ENCODE data around the gene PSORS1C2.

The PSORS1C2 gene

DNA sequence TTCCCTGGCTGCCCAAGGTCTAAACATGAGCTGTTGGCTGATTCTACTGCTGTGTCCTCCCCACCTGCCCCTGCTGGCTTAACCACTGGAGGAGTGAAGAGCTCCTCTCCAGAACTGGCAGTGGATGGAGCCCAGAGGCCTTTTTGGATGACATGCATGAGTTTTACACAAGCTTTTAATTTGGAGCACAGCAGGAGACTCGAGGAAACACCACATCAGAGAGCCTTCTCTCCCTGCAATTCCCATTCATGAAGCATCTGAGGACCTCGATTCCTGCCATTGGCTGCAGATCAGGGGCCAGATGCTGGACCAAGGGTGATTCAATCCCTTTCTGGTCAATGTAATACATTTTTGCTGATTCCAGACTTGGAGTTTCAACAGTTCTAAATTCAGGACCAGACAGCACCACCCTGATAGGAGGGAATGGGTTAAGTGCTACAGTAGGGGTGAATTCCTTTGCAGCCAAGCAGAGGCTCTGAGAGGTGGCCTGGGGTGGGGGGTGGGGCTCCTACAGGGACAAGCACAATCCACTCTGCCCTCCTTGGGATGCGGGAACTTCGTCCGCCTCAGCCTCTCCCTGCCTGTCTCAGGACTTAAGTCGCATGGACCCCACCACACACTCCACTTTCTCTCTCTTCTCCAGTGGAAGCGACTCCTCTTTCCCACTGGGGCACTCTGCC is 24.9 kb downstream of the PSORS1C2 start:
- DNase-seq (ENCODE audit: low spot score): no peak

DNA sequence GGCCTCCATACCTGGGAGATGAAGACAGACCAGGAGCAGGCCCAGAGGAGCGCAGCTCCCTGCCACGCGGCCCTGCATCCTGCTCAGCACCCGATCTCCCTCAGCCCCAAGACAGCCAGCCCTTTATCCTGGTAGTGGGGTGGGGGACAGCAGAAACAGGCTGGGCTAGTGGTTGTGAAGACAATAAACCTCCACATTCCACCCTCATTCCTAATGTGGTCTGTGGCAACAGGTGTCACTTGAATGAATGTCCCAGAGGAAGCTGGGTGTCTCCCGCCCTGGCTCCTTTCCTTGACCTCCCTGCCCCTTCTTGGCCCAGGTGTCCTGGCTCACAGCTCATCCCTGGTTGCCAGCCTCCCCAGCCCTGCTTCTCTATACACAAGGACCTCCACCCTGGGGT is 26.4 kb downstream of the PSORS1C2 start, which contains the start of gene C6orf15:
TSS of gene C6orf15 (minus strand) at position 98 of the 400 bp plus-strand sequence. CDS start at position 78, 20 bp downstream.
- DNase-seq (ENCODE audit: low spot score): peak; percentile 25

DNA sequence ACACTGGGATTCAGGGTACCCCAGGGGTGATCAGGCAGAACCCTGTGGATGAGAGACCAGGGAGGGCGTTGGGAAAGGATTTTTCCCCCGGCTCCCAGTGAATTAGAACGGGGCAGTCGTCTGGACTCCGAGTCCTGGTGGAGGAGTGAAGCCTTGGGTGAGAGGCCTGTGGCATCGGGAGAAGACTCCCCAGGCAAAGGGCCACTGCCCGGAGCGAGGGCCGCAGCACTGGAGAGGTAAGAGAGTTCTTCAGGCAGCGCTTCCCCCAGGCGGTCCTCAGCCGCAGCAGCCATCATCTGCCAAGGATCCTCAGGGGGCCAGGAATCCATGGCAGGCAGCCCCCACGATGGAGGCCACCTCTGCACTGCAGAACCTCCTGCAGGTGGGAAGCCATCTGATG is 27.2 kb downstream of the PSORS1C2 start:
- no peak for DNase-seq (ENCODE audit: low spot score)

DNA sequence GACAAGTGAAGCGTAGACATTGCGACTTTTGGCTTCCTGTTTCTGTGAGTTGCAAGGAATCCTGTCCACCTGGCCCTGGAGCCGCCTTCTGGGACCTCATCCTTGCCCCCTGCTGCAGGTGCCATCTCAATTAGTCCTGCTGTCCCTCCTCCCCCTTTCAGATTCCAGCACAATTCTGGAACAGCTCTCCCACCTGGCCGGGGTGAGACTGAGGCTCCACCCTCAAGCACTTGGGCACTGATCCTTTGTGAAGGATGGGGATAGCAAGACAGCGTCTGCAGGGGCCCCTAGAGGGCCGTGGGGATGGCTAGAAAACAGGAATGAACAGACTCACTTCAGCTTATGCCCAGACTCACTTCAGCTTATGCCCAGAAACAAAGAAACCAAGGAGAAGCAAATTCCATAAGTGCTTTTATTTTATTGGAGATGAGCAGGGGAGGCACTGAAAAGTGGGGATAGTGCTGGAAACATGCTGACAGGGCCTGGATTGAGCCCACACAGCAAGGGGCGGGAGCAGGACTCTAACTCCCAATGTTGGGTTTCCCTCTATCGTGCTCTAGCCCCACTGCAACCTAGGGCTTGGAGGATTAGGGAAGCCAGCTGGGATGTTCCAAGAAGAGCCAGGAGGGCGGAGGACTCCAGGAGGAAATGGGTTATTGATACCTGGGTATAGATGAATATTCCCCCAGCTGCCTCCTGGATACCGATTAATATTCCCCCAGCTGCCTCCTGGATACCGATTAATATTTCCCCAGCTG is 27.9 kb downstream of the PSORS1C2 start:
- no peak for DNase-seq (ENCODE audit: low spot score)

DNA sequence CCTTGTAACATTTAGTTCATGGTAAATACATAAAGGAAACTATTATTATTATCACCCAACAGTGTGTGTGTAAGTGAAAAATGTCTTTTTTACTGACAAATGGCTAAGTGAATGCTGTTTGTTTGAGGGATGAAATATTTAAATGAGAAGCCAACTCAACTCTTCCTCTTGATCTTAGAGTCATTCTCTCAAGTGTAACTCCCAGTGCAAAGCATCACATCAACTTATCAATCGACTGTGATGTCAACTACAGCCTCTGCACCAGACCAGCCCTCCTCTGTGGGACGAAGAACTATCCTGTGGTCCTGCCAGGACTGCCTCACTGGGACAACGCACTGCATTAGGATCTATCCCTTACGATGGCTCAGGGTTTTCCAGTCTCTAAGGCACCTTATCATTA is 31.8 kb downstream of the PSORS1C2 start:
- DNase-seq (ENCODE audit: low spot score): no peak

DNA sequence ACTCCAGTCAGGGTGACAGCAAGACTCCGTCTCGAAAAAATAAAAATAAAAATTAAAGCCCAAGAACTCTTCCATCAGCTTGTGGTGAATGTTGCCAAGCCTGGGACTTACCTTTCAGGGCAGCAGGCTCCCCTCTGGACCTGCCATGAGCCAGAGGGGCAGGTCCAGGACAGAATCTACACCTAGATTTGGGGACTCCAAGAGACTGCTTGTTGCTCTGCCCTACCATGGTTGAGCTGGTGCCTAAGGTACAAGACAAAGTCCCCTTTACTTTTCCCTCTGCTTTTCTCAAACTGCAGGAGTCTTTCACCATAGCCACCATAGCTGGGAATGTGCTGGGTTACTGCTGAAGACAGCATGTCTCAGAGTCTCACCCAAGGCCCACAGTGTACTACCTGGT is 35.7 kb downstream of the PSORS1C2 start:
- no peak for DNase-seq (ENCODE audit: low spot score)

DNA sequence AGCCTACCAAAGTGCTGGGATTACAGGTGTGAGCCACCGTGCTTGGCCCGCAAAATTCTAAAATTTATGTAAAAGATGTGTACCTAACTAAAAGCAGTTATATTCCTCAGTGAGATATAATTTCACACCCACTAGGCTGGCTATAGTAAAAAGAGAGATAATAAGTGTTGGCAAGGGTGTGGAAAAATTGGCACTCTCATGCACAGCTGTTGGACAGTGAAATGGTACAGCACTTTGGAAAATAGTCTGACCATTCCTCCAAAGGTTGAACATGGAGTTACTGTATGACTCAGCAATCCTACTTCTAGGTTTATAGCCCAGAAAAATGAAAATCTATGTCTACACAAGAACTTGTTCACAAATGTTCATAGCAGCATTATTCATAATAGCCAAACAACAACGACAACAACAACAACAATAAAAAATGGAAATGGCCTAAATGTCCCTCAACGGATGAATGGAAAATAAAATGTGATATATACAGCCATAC is 40.4 kb downstream of the PSORS1C2 start:
- no peak for DNase-seq (ENCODE audit: low spot score)

DNA sequence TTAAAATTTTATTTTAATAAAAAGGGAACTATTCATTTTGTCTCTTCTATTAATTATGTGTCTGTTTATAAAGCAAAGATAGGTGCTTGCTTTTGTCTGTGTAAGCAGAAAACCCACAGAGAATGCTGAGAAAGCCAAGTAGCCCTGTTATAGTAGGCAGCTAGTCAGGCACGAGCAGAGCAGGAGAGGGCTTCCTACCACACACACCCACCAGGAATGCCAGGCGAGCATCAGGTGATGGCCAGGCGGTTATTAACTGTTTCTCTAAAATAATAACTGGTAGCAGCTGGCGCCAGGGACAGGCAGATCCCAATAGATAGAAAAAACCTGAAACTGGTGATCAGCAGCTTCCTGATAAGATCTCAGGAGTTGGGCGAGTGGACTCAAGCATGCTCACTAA is 42.2 kb downstream of the PSORS1C2 start:
- DNase-seq (ENCODE audit: low spot score): no peak

DNA sequence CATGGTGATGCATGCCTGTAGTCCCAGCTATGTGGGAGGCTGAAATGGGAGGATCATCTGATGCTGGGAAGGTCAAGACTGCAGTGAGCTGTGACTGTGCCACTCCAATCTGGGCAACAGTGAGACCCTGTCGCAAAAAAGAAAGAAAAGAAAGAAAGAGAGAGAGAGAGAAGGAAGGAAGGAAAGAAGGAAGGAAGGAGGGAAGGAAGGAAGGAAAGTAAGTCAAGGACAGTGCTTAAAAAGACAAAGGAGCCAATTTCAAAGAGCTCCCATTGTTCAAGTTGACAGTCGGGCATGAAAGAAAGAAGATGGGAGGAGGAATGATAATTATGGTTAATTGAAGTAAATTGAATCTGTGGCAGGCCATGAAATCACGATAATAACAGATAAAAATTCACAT is 42.7 kb downstream of the PSORS1C2 start:
- DNase-seq (ENCODE audit: low spot score): no peak

DNA sequence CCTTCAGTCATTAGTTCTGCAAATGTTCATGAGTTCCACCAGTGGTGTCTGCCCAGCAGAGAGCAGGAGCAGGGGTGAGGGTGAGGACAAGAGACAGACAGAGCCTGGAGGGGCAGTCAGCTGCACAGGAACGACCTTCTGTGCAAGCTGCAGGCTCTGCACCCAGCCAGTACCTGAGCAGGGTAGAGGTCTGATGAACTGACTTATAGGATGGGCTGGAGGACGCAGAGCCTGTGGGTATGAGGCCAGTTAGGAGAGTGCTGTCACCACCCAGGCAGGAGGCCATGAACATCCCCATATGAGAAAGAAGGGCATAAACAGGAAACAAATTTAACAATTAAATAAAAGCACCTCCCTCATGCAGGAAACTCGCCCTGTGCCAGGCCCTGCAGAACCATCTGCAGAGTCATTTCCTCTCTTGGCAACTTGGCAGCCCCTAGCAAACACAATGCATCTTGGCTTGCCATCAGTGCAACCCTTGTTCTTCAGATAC is 44.4 kb downstream of the PSORS1C2 start:
- no peak for DNase-seq (ENCODE audit: low spot score)

DNA sequence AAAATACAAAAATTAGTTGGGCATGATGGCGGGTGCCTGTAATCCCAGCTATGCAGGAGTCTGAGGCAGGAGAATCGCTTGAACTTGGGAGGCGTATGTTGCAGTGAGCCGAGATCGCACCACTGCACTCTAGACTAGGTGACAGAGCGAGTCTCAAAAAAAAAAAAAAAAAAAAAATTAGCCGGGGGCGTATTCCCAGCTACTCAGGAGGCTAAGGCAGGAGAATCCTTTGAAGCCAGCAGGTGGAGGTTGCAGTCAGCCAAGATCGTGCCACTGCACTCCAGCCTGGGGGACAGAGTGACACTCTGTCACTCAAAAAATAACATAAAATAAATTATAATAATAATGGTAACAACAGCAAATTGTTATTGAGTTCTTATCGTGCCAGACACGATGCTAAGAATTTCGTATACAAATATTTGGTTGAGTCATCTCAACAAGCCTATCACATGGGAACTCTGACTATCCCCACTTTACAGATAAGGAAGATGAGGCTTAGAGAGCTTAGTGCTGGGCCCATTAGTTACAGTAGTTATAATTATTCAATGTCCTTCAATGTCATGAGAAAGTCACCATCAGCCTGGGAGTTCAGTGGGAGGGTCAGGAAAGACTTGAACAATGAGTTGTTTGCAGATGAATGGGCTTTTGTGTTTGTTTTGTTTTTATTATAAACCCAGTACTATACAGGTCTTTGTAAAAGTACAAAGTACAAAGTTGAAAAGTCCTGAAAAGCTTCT is 45.9 kb downstream of the PSORS1C2 start:
- peak; percentile 58 for DNase-seq (ENCODE audit: low spot score)

DNA sequence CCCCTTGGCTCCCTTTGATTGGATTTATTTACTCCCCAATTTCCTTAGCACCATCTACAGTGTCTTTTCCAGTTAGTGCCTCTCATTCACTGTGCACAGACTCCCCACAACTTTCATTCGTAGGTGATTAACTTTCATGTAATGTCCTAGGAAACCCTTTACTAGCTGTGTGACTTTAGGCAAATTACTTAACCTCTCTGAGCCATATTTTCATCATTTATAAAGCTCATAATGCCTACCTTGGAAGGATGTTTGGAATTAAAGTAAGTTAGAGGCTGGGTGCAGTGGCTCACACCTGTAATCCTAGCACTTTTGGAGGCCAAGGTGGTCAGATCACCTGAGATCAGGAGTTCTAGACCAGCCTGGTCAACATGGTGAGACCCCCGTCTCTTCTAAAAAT is 46.6 kb downstream of the PSORS1C2 start:
- DNase-seq (ENCODE audit: low spot score): no peak

DNA sequence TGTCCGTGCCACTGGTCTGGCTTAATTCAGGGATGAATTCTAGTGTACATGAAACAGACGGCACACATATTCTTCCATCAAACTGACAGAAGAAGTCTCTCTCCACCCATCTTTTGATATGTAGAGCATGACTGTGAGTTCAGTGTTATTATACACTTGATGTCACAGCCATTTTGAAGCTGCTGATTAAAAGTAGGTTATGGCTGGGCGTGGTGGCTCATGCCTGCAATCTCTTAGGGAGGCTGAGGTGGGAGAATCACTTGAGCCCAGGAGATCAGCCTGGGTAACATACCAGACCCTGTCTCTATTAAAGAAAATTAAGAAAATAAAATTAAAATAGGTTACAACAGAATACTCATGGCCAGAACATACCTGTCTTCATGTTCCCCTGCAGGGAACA is 47.2 kb downstream of the PSORS1C2 start:
- no peak for DNase-seq (ENCODE audit: low spot score)

DNA sequence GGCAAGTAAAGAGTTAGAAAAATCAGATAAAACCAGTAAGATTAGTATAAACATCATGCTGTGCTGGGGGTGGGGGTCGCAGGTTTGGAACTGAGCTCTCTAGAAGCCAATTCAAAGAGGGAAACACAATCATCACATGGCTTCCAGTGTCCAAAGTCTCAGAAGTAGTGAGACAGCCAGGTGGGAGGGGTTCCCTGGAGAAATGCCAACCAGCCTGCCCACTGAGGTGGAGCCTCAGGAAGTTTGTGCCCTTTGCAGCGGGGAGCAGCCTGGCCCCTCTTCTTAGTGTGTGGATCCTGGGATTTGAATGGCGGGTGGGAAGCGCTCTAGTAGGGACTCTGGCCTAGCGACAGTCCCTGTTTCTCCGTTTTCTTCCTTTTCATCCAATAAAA is 47.9 kb downstream of the PSORS1C2 start:
- no peak for DNase-seq (ENCODE audit: low spot score)

DNA sequence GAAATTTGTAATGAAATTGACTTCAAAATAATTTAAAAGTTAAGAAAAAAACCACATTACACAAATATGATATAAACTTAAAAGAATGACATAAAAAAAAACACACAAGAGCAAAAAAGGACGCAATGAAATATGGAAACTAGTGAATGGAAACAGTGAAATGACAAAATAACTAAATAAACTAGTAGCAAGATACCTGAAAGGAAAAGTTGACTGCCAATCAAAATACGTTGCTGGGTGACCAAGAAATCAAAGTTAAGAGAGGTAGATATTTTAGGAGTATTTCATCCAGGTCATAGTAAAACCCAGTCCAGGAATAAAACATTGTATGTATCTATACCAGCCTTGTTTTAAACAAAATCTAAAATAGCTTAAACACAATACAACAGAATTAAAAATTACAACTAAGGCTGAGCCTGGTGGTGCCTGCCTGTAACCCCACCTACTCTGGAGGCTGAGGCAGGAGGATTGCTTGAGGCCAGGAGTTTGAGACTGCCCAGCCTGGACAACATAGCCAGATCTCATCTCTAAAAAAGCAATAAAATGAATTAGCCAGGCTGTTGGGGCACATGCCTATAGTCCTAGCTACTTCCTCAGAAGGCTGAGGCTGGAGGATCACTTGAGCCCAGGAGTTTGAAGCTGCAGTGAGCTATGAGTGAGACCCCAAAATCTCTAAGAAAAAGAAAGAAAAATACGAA is 48.4 kb downstream of the PSORS1C2 start:
- no peak for DNase-seq (ENCODE audit: low spot score)
